PFSK-1 (cell line): ENCODE data around the gene ATF5.

ENCODE experiments used
- REST ChIP-seq, 2 experiments: IDR thresholded peaks; 2 replicates each; pipeline versions ENCODE4 v1.6.1 to v1.8.0; 2011 to 2012; ENCODE audit warnings: low read depth in 2 of 2, low read length in 2 of 2, control low read depth in 1 of 2, inconsistent platforms in 1 of 2, mild to moderate bottlenecking in 1 of 2, moderate library complexity in 1 of 2; ENCODE audit not compliant: insufficient read depth in 1 of 2
- SIN3A ChIP-seq: IDR thresholded peaks from 2 replicates; pipeline ENCODE4 v1.6.1; 2012; ENCODE audit warnings: mild to moderate bottlenecking, low read length, moderate library complexity, borderline replicate concordance; ENCODE audit not compliant: insufficient read depth

DNA sequence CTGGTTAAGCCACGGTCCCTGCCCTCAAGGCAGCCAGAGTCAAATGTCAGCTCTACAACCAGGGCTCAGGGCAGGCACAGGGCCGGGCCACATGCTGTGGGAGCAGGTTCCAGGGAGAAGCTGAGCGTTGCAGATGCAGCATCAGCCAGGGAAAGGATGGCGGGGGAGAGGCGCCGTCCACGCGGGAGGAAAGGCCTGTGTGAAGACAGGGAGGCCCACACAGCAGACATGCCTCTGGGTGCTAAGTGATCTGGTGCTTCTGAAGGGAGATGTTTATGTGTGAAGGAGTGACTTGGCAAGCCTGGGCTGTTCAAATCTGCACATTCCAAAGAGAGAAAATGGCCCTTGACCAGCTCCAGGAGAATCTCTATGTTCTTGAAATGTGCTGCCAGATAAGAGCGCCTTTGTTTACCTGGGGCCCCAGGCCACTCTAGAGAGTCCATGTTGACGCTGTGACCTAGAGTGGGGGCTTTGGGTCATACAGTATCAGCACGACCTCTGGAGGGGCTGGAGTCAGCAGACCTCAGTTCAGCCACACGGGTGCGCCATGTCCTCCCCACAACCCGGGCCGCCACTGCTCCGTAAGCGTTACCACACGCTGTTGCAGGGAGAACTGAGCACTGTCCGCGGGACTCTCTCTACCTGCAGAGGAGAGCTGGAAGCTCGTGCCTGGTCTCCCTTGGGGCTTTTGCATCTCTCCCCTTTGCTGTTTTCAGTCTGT, 15.9 kb upstream of the ATF5 start:
- no peak for TF ChIP-seq REST (IDR thresholded peaks at IDR 0.05; ENCODE audit: insufficient read depth in 1 of 2, low read depth in 2 of 2, low read length in 2 of 2)
- no peak for TF ChIP-seq SIN3A
